Measurements from ENCODE around the gene HSDL1.
"Not testable (repeated sequence)": the region's sequence is repeated elsewhere in the genome, so short reads cannot be mapped to it uniquely, and the experiment has no call there.

Gene HSDL1

DNA sequence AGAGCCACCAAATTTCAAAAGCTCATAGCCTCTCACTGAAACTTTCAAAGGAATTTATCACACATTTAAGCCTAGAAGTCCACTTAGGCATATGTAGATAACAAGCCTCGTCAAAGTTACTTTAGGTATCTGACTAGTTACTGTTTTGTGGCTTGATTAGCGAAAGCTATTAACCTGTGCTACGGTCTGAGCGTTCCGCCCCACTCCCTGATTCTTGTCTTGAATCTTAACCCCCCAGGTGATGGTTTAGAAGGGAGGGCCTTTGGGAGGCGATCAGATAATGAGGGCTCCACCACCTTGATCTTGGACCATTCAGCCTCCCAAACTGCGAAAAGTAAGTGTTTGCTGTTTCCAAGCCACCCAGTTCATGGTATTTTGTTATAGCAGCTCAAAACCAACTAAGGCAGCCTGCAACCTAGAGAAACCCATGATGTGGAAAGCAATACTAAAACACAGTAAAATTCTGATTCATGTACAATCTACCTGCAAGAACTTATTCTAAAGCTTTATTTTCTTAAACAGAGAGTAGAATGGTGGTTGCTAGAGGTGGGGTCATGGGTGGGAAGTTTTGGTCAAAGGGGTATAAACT is 7.1 kb downstream of the HSDL1 start:
- no peak for DNase-seq

DNA sequence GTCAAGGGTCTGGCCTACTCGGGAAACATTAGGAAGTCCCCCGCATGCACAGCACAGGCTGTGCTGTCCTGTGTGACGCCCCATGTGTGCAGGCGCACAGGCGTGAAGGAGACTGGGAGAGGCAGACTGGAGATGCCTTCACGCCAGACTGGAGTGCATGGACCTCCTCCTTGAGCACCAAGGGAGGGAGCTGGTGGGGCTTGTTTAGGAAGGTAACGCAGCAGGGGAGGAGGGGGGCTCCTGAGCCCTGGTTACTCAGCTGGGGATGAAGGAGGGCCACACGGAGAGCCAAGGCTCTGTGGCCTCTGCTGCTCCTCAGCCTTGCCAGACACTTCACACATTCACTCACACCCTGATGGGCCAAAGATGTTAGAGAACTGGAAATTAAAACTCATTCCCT is 7.7 kb downstream of the HSDL1 start:
- no peak for DNase-seq

- DNase-seq, result no peak
Measured at GRCh38 chr16:84136331-84137125, 8.4 kb downstream of the HSDL1 start.

DNA sequence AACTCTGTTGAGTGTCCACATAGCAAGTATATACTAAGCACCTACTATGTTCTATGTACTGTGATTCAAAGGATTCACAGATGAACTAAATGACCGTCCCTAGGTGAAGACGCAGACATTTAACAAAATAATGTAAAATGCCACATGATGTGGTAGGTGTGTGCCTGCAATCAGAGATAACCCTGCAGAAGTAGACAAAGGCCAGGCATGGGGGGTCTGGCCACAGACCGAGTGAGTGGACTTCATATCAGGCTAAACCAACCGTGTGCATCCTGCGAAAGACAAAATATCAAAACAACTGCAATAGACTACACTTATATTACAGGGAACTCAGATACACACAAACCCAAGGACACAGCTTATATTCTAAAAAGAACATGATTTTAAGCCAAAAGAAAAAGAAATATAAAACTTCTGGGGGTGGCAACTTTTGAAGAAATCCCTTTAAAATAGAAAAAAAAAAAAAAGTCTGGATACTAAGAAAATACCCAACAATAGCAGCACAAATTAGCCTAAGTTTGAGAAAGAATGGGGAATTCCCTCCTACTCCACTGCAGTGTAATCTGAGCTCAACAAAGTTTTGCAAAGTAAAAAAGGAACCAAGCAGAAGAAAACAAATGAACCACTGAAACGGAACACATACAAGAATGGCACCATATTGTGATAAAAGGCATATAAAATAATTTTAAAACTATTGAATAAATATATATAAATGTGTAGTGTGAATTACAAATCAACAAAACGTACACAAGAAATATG is 12.3 kb downstream of the HSDL1 start:
- DNase-seq, result no peak

DNA sequence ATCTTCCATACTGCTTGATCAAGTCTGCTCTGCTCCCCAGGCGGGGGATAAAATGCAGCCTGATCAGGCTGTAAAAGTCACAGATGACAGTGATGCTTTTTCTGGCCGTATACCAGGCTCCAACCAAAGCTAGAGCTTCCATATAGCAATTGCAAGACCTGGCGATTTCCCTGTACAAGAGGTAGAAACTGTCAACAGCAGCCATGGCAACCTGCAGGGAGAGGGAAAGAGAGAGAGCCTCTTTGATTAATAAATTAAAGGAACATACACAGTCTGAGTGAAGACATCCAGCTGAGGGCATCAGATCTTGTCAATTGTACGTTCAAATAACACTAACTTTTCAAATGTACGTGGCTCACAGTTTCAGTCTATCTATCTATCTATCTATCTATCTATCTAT is 13.9 kb downstream of the HSDL1 start:
- no peak for DNase-seq

DNA sequence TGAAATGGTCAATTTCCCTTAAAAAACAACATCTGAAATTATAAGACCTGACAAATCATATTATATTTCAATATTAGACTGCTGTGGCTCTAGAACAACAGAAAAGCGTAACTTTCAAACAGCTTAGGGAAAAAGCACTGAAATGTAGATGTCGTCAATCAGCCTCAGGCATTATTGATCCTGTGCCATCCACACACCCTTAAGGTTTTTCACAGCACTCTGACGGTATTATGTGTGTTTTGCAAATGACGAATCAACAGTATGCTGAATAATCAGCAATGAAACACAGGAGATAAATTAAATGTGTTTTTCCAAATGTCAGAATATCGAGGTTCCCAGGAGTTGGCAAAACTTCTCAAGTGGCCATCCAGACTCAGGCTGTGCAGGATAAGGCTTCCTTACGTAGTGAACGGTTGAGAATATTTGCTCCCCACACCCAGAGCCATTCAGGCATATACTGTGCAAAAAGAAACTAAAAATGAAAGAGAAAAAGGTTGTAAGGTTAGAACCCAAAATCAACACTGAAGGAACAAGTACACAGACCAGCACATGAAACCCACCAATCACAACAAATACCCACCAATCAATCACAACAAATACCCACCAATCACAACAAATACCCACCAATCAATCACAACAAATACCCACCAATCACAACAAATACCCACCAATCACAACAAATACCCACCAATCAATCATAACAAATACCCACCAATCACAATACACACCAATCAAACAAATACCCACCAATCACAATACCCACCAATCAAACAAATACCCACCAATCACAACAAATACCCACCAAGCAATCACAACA is 20.5 kb downstream of the HSDL1 start:
- DNase-seq, result no peak

GRCh38 chr16:84121007-84121406 is 24.0 kb downstream of the HSDL1 start:
- DNase-seq, result no peak

GRCh38 chr16:84120023-84120422 is 25.0 kb downstream of the HSDL1 start:
- no peak for DNase-seq

DNA sequence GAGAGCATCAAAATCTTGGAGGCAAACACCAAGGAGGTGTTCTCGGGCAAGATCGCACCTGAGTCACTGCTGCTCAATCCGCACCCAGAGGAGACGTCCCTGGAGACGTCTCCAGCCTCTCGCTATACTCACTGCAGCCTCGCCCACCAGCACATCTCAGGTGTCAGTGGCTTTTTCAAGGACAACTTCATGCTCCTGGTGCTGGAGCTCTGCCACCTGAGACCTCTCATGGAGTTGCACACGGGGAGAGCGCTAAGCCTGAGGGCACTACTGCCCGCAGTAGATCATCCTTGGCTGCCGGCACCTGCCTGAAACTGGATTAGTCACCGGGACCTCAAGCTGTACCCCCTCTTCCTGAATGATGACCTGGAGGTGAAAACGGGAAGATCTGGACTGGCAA is 25.6 kb downstream of the HSDL1 start:
- DNase-seq, result no peak

- not testable (repeated sequence) for DNase-seq
Measured at GRCh38 chr16:84118315-84118714, 26.7 kb downstream of the HSDL1 start.

DNA sequence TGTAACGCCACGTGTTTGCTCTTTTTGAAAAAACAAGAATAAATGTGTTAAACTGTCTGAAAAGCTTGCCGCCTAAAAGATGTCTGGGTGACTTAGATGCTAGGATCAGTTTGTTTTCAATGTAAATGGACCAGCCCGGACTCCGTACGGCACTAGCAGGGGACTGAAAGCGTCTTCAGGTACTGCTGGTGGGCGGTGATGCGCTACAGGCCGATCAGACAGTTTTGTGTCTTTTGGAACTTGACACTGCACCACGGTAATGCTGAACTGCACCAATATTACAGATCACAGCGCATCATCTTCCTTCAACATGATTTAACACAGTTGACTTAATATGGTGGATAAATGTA is 27.5 kb downstream of the HSDL1 start:
- DNase-seq, result peak; percentile 15

GRCh38 chr16:84116720-84117493 is 28.1 kb downstream of the HSDL1 start, which contains the start of gene MBTPS1:
MBTPS1 (minus strand) TSS chr16:84116942; CDS start chr16:84101783, 15,159 bp downstream.
- DNase-seq, result peak; percentile 97

GRCh38 chr16:84115919-84116719 is 28.9 kb downstream of the HSDL1 start:
- DNase-seq, result no peak

GRCh38 chr16:84111949-84112348 is 33.0 kb downstream of the HSDL1 start:
- not testable (repeated sequence) for DNase-seq

- no peak for DNase-seq
Measured at GRCh38 chr16:84111525-84111924, 33.5 kb downstream of the HSDL1 start.

GRCh38 chr16:84110527-84110926 is 34.5 kb downstream of the HSDL1 start:
- no peak for DNase-seq

DNA sequence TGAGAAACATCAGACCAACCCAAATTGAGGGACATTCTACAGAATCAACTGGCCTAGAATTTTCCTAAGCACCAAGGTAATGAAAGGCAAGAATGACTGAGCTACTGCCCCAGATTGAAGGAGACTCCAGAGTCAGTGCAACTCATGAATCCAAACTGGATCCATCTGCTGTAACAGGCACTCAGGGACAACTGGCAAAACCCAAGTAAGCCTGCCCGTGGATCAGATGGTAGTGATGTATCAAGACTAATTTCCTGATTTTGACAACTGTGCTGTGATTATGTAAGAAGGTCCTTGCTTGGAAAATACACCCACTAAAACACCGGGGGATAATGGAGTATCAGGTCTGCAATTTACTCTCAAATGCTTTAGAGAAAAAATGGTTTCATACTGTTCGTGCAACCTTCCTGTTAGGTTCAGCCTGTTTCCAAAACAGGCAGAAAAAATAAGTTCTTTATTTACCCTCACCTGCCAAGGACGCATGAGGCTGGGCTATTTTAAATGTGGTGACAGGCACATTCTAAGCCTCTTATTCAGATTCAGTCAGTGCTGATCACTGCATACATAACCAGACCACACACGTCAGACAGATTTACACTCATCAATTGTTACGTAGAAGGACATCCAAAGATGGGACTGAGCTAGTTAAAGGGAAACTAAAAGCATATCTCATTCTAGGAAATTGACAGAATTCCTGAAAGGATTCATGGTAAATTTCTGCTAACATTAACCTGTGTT is 35.2 kb downstream of the HSDL1 start:
- no peak for DNase-seq

DNA sequence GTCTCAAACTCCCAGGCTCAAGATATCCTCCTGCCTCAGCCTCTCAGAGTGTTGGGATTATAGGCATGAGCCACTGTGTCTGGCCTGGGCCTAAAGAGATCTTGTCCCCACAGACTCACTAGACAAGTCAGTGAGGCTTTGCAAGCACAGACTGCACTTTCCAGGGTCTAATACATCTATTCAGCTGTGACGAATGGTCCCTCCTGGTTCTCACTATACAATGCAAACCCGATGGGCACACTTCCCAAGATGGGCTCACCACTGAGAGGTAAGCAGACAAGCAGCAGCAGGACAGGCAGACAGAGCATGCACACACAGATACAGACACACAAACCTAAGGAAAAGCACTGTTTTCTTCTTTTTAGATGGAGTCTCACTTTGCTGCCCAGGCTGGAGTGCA is 37.1 kb downstream of the HSDL1 start:
- DNase-seq, result no peak

DNA sequence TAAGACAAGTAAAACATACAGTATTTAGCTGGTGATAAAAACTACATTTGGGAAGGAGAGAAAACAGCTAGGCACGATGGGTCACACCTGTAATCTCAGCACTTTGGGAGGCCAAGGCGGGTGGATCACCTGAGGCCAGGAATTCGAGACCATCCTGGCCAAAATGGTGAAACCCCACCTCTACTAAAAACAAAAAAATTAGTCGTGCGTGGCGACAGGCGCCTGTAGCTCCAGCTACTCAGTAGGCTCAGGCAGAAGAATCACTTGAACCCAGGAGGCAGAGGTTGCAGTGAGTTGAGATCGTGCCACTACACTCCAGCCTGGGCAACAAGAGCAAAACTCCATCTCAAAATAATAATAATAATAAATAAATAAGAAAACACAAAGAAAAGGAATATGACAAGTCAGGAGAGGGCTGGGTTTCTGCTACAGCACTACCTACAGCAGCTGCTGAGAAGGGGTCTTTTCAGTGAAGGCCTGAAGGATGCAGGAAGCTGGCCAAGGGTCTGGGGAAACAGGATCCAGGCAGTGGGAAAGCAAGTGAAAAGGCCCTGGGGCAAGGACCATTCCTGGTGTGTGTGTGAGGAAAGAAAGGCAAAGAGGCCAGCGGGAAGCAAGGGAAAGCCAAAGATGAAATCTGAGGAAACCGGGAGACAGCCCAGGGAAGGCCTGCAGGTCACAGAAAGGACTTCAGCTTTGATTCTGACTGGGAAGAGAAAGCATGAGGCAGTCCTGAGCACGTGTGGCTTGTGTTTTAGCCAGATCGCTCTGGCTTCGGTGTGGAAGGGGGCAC is 38.8 kb downstream of the HSDL1 start:
- DNase-seq, result no peak

DNA sequence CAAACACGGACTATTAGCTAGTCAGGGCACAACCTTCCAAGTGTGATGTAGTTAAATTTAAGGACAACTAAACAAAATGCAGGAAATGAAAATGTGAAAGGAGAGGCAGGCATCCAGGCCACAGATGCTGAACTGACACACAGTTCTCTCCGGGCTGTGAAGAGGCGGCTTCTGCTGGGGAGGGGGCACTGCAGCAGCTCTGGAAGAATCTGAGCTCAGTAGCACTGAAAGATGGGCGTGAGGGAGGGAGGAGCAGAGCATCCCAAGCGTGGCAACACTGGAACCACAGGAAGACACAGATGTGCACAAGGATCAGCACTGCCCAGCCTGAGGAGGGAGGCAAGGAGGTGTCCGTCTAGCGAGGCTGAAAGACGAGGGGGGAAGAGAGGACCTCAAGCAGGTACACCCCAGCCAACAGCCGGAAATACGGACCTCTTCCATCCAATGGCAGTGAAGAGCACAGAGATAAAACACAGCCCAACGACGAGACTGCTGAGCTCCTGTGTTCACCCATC is 39.6 kb downstream of the HSDL1 start:
- no peak for DNase-seq
